HL-60 (cell line): ENCODE results near the gene PLCG1.

Experiments used
- DNase-seq, 2 experiments: peaks; one replicate each; pipeline ENCODE4 v3.0.0-alpha.2; 2010 to 2020; ENCODE audit warnings: low read depth in 1 of 2, low spot score in 1 of 2
- H3K27ac ChIP-seq: fragments of 250-450 bp; sonication (Bioruptor Pico); replicated peaks from 2 replicates; pipeline ENCODE4 v1.5.1; 2020; ENCODE audit warnings: mild to moderate bottlenecking, moderate library complexity
- H3K27me3 ChIP-seq: fragments of 250-450 bp; sonication (Bioruptor Pico); 2 replicates; pipeline ENCODE4 v1.5.1; 2021; ENCODE audit warnings: mild to moderate bottlenecking, moderate library complexity; ENCODE audit not compliant: insufficient read depth, poor library complexity, severe bottlenecking
- H3K4me3 ChIP-seq: replicated peaks from 2 replicates; pipeline ENCODE4 v1.5.1; 2011; ENCODE audit warnings: mild to moderate bottlenecking, control low read depth, low read length; ENCODE audit not compliant: insufficient read depth
- GABPA ChIP-seq: IDR thresholded peaks from 2 replicates; pipeline ENCODE4 v1.6.1; 2012; ENCODE audit warnings: low read depth
- POLR2AphosphoS5 ChIP-seq: IDR thresholded peaks from 2 replicates; pipeline ENCODE4 v1.6.1; 2012; ENCODE audit warnings: low read depth
- SPI1 ChIP-seq: IDR thresholded peaks from 2 replicates; pipeline ENCODE4 v1.6.1; 2012; ENCODE audit warnings: low read depth, mild to moderate bottlenecking, borderline replicate concordance
- TF ChIP-seq, protein P1 (sequence below): IDR thresholded peaks from one replicate; pipeline ENCODE4 v1.5.1; 2011; ENCODE audit warnings: low read length, control low read depth, inconsistent platforms; ENCODE audit not compliant: insufficient read depth
- TF ChIP-seq, protein P2 (sequence below): IDR thresholded peaks from 2 replicates; pipeline ENCODE4 v1.6.1; 2012; ENCODE audit warnings: low read depth; ENCODE audit not compliant: insufficient replicate concordance

PLCG1 gene

GRCh38 chr20:41119614-41120561, 17.5 kb upstream of the PLCG1 start:
- H3K4me3 ChIP-seq = no peak overlapping the region
- no peak overlapping the region for H3K27ac ChIP-seq
- TF ChIP-seq, protein P1, sequence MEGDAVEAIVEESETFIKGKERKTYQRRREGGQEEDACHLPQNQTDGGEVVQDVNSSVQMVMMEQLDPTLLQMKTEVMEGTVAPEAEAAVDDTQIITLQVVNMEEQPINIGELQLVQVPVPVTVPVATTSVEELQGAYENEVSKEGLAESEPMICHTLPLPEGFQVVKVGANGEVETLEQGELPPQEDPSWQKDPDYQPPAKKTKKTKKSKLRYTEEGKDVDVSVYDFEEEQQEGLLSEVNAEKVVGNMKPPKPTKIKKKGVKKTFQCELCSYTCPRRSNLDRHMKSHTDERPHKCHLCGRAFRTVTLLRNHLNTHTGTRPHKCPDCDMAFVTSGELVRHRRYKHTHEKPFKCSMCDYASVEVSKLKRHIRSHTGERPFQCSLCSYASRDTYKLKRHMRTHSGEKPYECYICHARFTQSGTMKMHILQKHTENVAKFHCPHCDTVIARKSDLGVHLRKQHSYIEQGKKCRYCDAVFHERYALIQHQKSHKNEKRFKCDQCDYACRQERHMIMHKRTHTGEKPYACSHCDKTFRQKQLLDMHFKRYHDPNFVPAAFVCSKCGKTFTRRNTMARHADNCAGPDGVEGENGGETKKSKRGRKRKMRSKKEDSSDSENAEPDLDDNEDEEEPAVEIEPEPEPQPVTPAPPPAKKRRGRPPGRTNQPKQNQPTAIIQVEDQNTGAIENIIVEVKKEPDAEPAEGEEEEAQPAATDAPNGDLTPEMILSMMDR = no peak
- TF ChIP-seq, protein P2, sequence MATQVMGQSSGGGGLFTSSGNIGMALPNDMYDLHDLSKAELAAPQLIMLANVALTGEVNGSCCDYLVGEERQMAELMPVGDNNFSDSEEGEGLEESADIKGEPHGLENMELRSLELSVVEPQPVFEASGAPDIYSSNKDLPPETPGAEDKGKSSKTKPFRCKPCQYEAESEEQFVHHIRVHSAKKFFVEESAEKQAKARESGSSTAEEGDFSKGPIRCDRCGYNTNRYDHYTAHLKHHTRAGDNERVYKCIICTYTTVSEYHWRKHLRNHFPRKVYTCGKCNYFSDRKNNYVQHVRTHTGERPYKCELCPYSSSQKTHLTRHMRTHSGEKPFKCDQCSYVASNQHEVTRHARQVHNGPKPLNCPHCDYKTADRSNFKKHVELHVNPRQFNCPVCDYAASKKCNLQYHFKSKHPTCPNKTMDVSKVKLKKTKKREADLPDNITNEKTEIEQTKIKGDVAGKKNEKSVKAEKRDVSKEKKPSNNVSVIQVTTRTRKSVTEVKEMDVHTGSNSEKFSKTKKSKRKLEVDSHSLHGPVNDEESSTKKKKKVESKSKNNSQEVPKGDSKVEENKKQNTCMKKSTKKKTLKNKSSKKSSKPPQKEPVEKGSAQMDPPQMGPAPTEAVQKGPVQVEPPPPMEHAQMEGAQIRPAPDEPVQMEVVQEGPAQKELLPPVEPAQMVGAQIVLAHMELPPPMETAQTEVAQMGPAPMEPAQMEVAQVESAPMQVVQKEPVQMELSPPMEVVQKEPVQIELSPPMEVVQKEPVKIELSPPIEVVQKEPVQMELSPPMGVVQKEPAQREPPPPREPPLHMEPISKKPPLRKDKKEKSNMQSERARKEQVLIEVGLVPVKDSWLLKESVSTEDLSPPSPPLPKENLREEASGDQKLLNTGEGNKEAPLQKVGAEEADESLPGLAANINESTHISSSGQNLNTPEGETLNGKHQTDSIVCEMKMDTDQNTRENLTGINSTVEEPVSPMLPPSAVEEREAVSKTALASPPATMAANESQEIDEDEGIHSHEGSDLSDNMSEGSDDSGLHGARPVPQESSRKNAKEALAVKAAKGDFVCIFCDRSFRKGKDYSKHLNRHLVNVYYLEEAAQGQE = no peak
- TF ChIP-seq POLR2AphosphoS5 (no peak), SPI1 (no peak), GABPA (no peak)
- H3K27me3 ChIP-seq = no peaks in the 10 kb centered on the region
- DNase-seq = no peak

- Histone ChIP-seq H3K27ac (no peak overlapping the region), H3K4me3 (no peak overlapping the region), H3K27me3 (no peaks in the 10 kb centered on the region)
- TF ChIP-seq POLR2AphosphoS5 (no peak), GABPA (no peak), SPI1 (no peak)
- TF ChIP-seq, protein P1 = no peak
- TF ChIP-seq, protein P2 = no peak
- DNase-seq = no peak
Measured at GRCh38 chr20:41121399-41121798, 15.9 kb upstream of the PLCG1 start.

- H3K27me3 ChIP-seq = no peaks in the 10 kb centered on the region
- no peak overlapping the region for H3K4me3 ChIP-seq
- H3K27ac ChIP-seq = no peak overlapping the region
- TF ChIP-seq, protein P1 = no peak
- TF ChIP-seq GABPA = no peak
- TF ChIP-seq, protein P2 = no peak
- TF ChIP-seq POLR2AphosphoS5 = no peak
- TF ChIP-seq SPI1 = no peak
- no peak for DNase-seq
Measured at GRCh38 chr20:41123631-41124030, 13.7 kb upstream of the PLCG1 start.
